ENCODE results near the gene ANKS1A. TPM values are rescaled to one million over a fixed set of nuclear protein-coding genes. Genes with fewer than 3 reads are reported as not detected.

The ANKS1A gene
- total and polyA plus RNA-seq, 2 experiments from 2014 or later, result 12.1 to 31.9 TPM

- no peaks in the 10 kb centered on the region for H3K27me3 ChIP-seq (ENCODE audit: insufficient read depth)
- Mint-ChIP-seq H3K4me3 (no peak overlapping the region), H3K36me3 (ENCODE audit: low read depth) (peaks cover 22% of the 10 kb centered on the region), H3K9me3 (no peaks in the 10 kb centered on the region), H3K27ac (no peak overlapping the region), H3K27me3 (ENCODE audit: insufficient read depth, low read depth, poor library complexity) (peaks cover 9% of the 10 kb centered on the region), H3K4me1 (peaks cover 28% of the 10 kb centered on the region)
- no peak overlapping the region for H2AFZ ChIP-seq
- H3K36me3 ChIP-seq (ENCODE audit: insufficient read depth), result no peaks in the 10 kb centered on the region
- H3K79me2 ChIP-seq (replicated peaks; ENCODE audit: insufficient read depth), result no peaks in the 10 kb centered on the region
- DNase-seq (ENCODE audit: low spot score) (no peak), ATAC-seq (no peak)
- H3F3A ChIP-seq (replicated peaks; ENCODE audit: low read depth), result no peaks in the 10 kb centered on the region
- TF ChIP-seq POLR2AphosphoS5 (IDR thresholded peaks at IDR 0.05; ENCODE audit: low read depth) (no peak), REST (IDR thresholded peaks at IDR 0.05; ENCODE audit: unreplicated experiment) (no peak), ETS1 (IDR thresholded peaks at IDR 0.05) (no peak), STAT1 (IDR thresholded peaks at IDR 0.05; ENCODE audit: unreplicated experiment) (no peak)
- H3K4me3 ChIP-seq, result no peak overlapping the region
- H3K27ac ChIP-seq (ENCODE audit: low read depth), result no peak overlapping the region
- no peak overlapping the region for H3K4me2 ChIP-seq
- no peaks in the 10 kb centered on the region for H4K20me1 ChIP-seq (replicated peaks; ENCODE audit: insufficient read depth)
- no peaks in the 10 kb centered on the region for H3K9me2 ChIP-seq (ENCODE audit: insufficient read depth)
- H3K4me1 ChIP-seq (ENCODE audit: insufficient read depth), result no peaks in the 10 kb centered on the region; the same call in 1 of the 2 replicates
These were observed 172.8 kb downstream of the ANKS1A start for GRCh38 chr6:35061651-35062410.

- no peak overlapping the region for H3K4me2 ChIP-seq
- no peaks in the 10 kb centered on the region for H3K79me2 ChIP-seq (replicated peaks; ENCODE audit: insufficient read depth)
- Mint-ChIP-seq H3K27ac (0 out of 2 replicates have a peak overlapping the region, but pooled peaks have one; percentile 13), H3K36me3 (ENCODE audit: low read depth) (peaks cover 22% of the 10 kb centered on the region), H3K4me1 (peaks cover 27% of the 10 kb centered on the region), H3K27me3 (ENCODE audit: insufficient read depth, low read depth, poor library complexity) (peaks cover 10% of the 10 kb centered on the region), H3K9me3 (no peaks in the 10 kb centered on the region), H3K4me3 (no peak overlapping the region)
- H2AFZ ChIP-seq, result no peak overlapping the region
- no peaks in the 10 kb centered on the region for H3F3A ChIP-seq (replicated peaks; ENCODE audit: low read depth)
- no peaks in the 10 kb centered on the region for H3K27me3 ChIP-seq (ENCODE audit: insufficient read depth)
- DNase-seq (ENCODE audit: low spot score) (no peak), ATAC-seq (no peak)
- H3K4me1 ChIP-seq (ENCODE audit: insufficient read depth), result no peaks in the 10 kb centered on the region; the same call in 1 of the 2 replicates
- H3K4me3 ChIP-seq, result no peak overlapping the region
- H3K36me3 ChIP-seq (ENCODE audit: insufficient read depth), result no peaks in the 10 kb centered on the region
- TF ChIP-seq ZNF114 (CRISPR knock-in tag; IDR thresholded peaks at IDR 0.05) (no peak), POLR2AphosphoS5 (IDR thresholded peaks at IDR 0.05; ENCODE audit: low read depth) (no peak)
- TF ChIP-seq, protein P1, sequence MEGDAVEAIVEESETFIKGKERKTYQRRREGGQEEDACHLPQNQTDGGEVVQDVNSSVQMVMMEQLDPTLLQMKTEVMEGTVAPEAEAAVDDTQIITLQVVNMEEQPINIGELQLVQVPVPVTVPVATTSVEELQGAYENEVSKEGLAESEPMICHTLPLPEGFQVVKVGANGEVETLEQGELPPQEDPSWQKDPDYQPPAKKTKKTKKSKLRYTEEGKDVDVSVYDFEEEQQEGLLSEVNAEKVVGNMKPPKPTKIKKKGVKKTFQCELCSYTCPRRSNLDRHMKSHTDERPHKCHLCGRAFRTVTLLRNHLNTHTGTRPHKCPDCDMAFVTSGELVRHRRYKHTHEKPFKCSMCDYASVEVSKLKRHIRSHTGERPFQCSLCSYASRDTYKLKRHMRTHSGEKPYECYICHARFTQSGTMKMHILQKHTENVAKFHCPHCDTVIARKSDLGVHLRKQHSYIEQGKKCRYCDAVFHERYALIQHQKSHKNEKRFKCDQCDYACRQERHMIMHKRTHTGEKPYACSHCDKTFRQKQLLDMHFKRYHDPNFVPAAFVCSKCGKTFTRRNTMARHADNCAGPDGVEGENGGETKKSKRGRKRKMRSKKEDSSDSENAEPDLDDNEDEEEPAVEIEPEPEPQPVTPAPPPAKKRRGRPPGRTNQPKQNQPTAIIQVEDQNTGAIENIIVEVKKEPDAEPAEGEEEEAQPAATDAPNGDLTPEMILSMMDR (conservative IDR thresholded peaks at IDR 0.05; ENCODE audit: low read depth in 2 of 2), result no peak
- H4K20me1 ChIP-seq (replicated peaks; ENCODE audit: insufficient read depth), result no peaks in the 10 kb centered on the region
- no peaks in the 10 kb centered on the region for H3K9me2 ChIP-seq (ENCODE audit: insufficient read depth)
- H3K27ac ChIP-seq (ENCODE audit: low read depth), result no peak overlapping the region
These were observed 173.9 kb downstream of the ANKS1A start for GRCh38 chr6:35062676-35063574.

Data from GM23338 (cell line).